Left hindlimb (tissue), 1 donor: ENCODE measurements around the gene MCM10.
"Not testable (repeated sequence)": the region's sequence is repeated elsewhere in the genome, so short reads cannot be mapped to it uniquely, and the experiment has no call there.

Experiments
- DNase-seq: peaks from one replicate; pipeline ENCODE4 v3.0.0-alpha.2; 2018

MCM10 gene

DNA sequence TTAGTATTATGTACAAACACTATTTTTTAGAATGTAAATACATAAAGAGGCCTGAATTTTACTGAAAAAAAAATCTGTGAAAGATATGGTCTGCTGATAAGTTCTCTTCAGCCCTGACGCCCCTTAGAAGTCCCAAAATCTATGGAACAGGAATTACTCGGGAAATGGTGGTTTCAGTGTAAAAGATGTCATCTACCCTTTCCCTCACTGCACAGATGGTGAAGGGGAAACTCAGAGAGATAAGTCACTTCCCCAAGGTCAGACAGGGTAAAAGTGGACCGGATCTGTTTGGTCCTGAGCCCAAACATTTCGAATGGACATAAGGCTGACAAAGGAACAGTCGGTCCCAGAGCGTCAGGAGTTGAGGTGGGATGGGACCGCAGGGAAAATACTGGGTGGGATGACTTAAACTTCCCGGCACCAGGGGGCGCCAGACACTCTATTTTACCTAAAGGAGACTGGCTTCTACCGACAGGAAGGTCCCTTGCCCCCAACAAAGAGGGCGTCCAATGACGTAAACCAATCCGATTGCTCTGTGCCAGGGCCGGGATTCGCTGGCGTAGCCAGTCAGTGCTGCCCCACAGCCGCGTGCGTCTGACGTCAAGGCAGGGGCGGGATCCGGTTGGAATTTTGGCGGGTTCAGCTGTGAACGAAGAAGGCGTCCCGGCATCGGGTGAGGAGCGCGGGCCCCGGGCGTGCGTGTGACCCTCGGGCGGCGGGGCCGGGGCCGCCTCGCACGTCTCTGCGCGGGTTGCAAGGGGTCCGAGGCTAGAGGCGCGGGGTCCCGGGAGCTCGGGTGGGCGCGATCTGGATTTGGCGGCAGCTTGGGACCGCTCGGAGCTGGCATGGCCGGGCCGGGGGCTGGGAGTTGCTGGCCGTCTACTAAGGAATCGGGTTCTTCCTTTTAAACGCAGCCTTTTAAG is at the start of gene MCM10:
TSS of gene MCM10 (plus strand) at position 625 of the 923 bp plus-strand sequence. CDS start 2,645 bp downstream, outside the sequence.
- DNase-seq = peak; percentile 99

GRCh38 chr10:13113544-13113943 is 47.8 kb upstream of the MCM10 start:
- no peak for DNase-seq

- no peak for DNase-seq
These were observed 45.2 kb upstream of the MCM10 start for GRCh38 chr10:13115832-13116803.

GRCh38 chr10:13117841-13118783 is 43.2 kb upstream of the MCM10 start:
- DNase-seq = no peak

- no peak for DNase-seq
These were observed 42.5 kb upstream of the MCM10 start for GRCh38 chr10:13118784-13119410.

DNA sequence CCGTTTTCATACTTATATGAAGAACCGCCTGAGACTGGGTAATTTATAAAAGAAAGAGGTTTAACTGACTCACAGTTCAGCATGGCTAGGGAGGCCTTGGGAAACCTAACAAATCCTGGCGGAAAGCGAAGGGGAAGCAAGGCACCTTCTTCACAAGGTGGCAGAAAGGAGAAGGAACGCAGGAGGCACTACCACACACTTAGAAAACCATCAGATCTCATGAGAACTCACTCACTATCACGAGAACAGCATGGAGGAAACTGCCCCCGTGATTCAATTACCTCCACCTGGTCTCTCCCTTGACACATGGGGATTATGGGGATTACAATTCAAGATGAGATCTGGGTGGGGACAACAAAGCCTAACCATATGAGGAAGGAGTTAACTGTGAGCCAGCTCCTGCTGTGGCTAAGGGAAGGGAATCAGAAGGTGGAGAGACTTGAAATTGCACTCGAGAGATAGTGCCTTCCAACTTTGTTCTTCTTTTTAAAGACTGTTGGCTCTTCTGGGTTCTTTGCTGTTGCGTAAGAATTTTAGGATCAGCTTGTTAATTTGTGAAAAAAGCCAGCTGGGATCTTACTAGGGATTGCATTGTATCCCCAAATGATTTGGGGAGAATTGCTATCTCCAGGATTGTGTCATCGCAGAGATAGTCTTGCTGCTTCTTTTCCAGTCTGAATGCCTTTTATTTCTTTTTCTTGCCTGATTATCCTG is 40.4 kb upstream of the MCM10 start:
- DNase-seq = no peak

DNA sequence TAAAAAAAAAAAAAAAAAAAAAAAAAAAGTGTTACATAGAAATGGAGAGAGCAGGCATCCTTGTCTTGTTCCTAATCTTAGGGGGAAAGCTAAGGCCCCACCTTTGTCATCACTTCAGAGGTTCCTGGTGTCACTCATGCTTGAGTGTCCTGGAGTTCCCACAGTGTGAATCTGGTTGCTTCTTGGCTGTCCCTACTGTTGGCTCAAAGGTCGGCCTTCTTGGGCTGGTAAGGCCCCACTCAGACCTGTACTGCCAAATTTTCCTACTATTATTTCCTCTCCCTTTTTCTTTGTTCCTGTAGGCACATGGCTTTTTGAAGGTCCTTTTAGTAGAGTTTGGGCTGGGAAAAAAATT is 39.9 kb upstream of the MCM10 start:
- DNase-seq = no peak

GRCh38 chr10:13136651-13137050 is 24.7 kb upstream of the MCM10 start:
- DNase-seq = no peak

GRCh38 chr10:13139150-13139549 is 22.2 kb upstream of the MCM10 start:
- no peak for DNase-seq

GRCh38 chr10:13139676-13140075 is 21.7 kb upstream of the MCM10 start:
- DNase-seq = no peak

DNA sequence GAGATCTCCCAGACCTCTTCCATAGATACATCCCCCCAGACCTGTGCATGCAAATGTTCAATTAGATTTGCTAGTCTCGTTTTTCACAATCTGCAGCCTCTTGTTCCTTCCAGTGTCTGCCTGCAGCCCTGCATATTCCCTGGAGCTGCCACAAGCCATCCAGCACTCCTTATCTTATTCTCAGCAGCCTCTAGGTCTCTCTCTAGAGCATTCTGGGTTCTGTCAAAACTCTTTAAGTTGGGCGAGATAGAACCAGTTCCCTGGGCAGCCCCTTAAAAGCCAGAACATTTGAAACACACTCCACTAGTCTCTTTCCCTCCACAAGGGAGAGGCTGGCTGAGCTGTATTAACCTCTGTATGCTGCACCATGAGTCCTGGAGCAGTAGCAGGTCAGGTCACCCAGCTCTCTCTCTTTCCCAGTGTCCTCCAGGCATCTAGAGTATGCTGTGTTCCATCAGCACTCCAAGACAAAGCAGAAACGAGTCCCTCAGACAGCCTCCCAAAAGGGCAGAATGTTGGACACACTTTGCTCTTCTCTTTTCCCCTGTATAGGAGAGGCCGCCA is 20.6 kb upstream of the MCM10 start:
- DNase-seq = no peak

DNA sequence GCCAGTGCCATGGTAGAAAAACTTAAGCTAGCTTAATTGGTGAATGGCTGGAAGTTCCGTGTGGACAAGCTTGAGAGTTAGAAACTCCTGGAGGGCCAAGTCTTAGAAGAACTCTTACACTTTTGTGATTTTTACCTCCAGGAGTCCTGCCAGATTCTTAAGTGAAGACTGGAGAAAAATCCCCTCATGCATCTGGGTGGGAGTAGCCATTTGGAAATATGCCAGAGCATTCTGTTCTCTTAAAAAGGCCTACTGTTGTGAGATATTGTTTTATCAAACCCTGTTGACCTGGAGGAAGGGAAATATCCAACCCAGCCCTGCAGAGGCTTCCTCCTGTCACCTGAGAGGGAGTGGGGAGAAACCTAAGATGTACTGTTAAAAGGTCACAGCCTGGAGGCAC is 17.6 kb upstream of the MCM10 start:
- no peak for DNase-seq

- no peak for DNase-seq
These were observed 16.5 kb upstream of the MCM10 start for GRCh38 chr10:13144814-13145213.

DNA sequence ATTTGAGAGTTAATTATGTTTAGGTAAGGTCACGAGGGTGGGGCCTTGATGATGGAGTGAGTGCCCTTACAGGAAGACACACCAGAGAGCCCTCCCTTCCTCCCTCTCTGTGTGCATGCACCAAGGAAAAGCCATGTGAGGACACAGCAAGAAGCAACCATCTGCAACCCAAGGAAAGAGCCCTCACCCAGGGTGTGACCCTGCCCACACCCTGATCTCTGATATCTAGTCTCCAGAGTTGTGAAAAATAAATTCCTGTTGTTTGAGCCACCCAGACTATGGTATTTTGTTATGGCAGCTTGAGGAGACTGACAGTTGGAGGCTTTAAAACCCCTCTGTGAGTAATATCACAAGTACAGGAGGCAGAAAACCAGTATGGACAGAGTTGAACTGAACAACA is 15.0 kb upstream of the MCM10 start:
- DNase-seq = no peak

GRCh38 chr10:13147161-13147560 is 14.2 kb upstream of the MCM10 start:
- DNase-seq = no peak

DNA sequence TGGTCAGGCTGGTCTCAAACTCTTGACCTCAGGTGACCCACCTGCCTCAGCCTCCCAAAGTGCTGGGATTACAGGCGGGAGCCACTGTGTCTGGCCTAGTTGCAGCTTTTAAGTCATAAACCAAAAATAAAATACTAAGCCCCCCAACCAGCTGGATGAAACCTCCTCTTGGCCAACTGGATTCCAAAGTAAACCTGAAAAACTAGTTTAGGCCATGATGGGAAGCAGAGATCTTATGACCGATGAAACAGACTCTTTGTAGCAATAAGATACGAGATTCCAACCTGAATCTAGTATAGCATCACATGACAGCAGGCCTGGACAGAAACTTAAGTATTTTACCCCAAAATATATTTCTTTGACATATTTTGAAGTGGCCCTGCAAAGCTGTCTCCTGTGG is 9.1 kb upstream of the MCM10 start:
- no peak for DNase-seq

GRCh38 chr10:13155860-13156259 is 5.5 kb upstream of the MCM10 start:
- DNase-seq = not testable (repeated sequence)

- DNase-seq = no peak
These were observed 3.0 kb upstream of the MCM10 start for GRCh38 chr10:13158401-13158800.

GRCh38 chr10:13161857-13162271 is 506 bp downstream of the MCM10 start:
- no peak for DNase-seq

DNA sequence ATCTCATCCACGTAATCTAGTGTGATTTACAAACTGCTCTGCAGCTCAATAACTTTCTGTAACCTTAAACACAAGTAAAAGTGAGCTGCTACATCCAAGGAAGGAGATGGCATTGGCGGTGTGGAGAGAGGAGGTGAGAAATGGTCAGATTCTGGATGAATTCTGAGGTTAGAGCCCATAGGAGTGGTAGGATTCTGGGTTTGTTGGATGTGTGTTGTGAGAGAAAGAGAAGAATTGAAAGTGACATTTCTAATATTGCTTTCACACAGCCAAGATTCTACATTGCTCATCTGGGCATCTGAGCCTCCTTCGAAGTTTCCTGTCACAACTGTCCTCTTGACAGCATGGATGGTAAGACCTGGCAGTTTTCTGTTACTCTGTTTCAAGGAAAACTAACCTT is 2.5 kb downstream of the MCM10 start:
- no peak for DNase-seq

GRCh38 chr10:13165177-13165576 is 3.8 kb downstream of the MCM10 start:
- DNase-seq = no peak
